Measurements from ENCODE around the gene MSI1. TPM values are rescaled to one million over a fixed set of nuclear protein-coding genes. Genes with fewer than 3 reads are reported as not detected.

MSI1 gene
- total RNA-seq, 3 donors from 2014 or later, result 0.16 to 0.41 (median 0.25) TPM

DNA sequence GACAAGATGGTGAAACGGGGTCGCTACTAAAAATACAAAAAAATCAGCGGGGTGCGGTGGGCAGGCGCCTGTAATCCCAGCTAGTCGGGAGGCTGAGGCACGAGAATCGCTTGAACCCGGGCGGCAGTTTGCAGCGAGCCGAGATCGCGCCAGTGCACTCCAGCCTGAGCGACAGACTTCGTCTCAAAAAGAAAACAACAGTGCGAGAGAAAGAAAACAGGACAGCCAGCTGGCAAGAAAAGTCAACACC, 76.6 kb downstream of the MSI1 start:
- no peaks in the 10 kb centered on the region for H3K27me3 Mint-ChIP-seq (ENCODE audit: low read depth)
- ATAC-seq (peak; percentile 10 to 13), DNase-seq (peak; percentile 12)
- H3K4me3 Mint-ChIP-seq, result no peak overlapping the region
- H3K4me1 Mint-ChIP-seq (ENCODE audit: low read depth), result peaks cover 7% of the 10 kb centered on the region
- no peaks in the 10 kb centered on the region for H3K9me3 Mint-ChIP-seq
- H3K36me3 Mint-ChIP-seq (ENCODE audit: insufficient read depth), result no peaks in the 10 kb centered on the region

Other genes starting within 250 kb of the MSI1 start
- 100 to 1,000 TPM; 192 to 204 (median 200) TPM for gene GCN1, start 174.4 kb downstream of the MSI1 start, total RNA-seq
- 1,000 to 10,000 TPM; 4,185 to 4,369 (median 4,226) TPM for gene RPLP0, start 168.1 kb downstream of the MSI1 start, total RNA-seq
- 10 to 100 TPM; 49.2 to 54.0 (median 51.1) TPM for gene PXN, start 103.4 kb downstream of the MSI1 start, total RNA-seq
- 1,000 to 10,000 TPM; 2,997 to 5,108 (median 5,011) TPM for gene RNU4-2, start 77.3 kb downstream of the MSI1 start, total RNA-seq
- gene RNU4-1, start 75.9 kb downstream of the MSI1 start, total RNA-seq, result 1,000 to 10,000 TPM in 2 of 3 donors, 100 to 1,000 TPM in 1; 980 to 2,356 (median 1,498) TPM
- 1 to 10 TPM; 1.3 to 1.8 (median 1.5) TPM for gene SIRT4, start 66.8 kb downstream of the MSI1 start, total RNA-seq
- 1 to 10 TPM in 2 of 3 donors, under 1 TPM in 1; 0.79 to 1.3 (median 1.1) TPM for gene PLA2G1B, start 41.4 kb downstream of the MSI1 start, total RNA-seq
- gene COX6A1, start 68.9 kb upstream of the MSI1 start, total RNA-seq, result 100 to 1,000 TPM; 495 to 510 (median 508) TPM
- 10 to 100 TPM; 60.7 to 68.9 (median 66.4) TPM for gene TRIAP1, start 77.2 kb upstream of the MSI1 start, total RNA-seq
- 10 to 100 TPM; 47.6 to 58.0 (median 55.1) TPM for gene GATC, start 77.3 kb upstream of the MSI1 start, total RNA-seq
- 100 to 1,000 TPM; 259 to 288 (median 272) TPM for gene SRSF9, start 100.6 kb upstream of the MSI1 start, total RNA-seq
- gene DYNLL1, start 126.9 kb upstream of the MSI1 start, total RNA-seq, result 100 to 1,000 TPM; 243 to 252 (median 248) TPM
- gene COQ5, start 160.0 kb upstream of the MSI1 start, total RNA-seq, result 10 to 100 TPM; 23.6 to 29.9 (median 26.4) TPM
- 100 to 1,000 TPM; 152 to 169 (median 161) TPM for gene RNF10, start 165.2 kb upstream of the MSI1 start, total RNA-seq
- gene POP5, start 212.2 kb upstream of the MSI1 start, total RNA-seq, result 10 to 100 TPM; 81.6 to 93.0 (median 92.6) TPM

All from activated T-cell treated with anti-CD3 and anti-CD28 coated beads, Interleukin-2, amount 50 U/mL, for 4 hours (primary cell).